HL-60 (cell line): ENCODE data around the gene CNDP1.

ENCODE experiments used
- DNase-seq, 2 experiments: peaks; one replicate each; pipeline ENCODE4 v3.0.0-alpha.2; 2010 to 2020; ENCODE audit warnings: low read depth in 1 of 2, low spot score in 1 of 2
- H3K27ac ChIP-seq: fragments of 250-450 bp; sonication (Bioruptor Pico); replicated peaks from 2 replicates; pipeline ENCODE4 v1.5.1; 2020; ENCODE audit warnings: mild to moderate bottlenecking, moderate library complexity
- H3K27me3 ChIP-seq: fragments of 250-450 bp; sonication (Bioruptor Pico); 2 replicates; pipeline ENCODE4 v1.5.1; 2021; ENCODE audit warnings: mild to moderate bottlenecking, moderate library complexity; ENCODE audit not compliant: insufficient read depth, poor library complexity, severe bottlenecking
- H3K4me3 ChIP-seq: replicated peaks from 2 replicates; pipeline ENCODE4 v1.5.1; 2011; ENCODE audit warnings: mild to moderate bottlenecking, control low read depth, low read length; ENCODE audit not compliant: insufficient read depth
- CTCF ChIP-seq: IDR thresholded peaks from one replicate; pipeline ENCODE4 v1.5.1; 2011; ENCODE audit warnings: low read length, control low read depth, inconsistent platforms; ENCODE audit not compliant: insufficient read depth
- GABPA ChIP-seq: IDR thresholded peaks from 2 replicates; pipeline ENCODE4 v1.6.1; 2012; ENCODE audit warnings: low read depth
- POLR2AphosphoS5 ChIP-seq: IDR thresholded peaks from 2 replicates; pipeline ENCODE4 v1.6.1; 2012; ENCODE audit warnings: low read depth
- REST ChIP-seq: IDR thresholded peaks from 2 replicates; pipeline ENCODE4 v1.6.1; 2012; ENCODE audit warnings: low read depth; ENCODE audit not compliant: insufficient replicate concordance
- SPI1 ChIP-seq: IDR thresholded peaks from 2 replicates; pipeline ENCODE4 v1.6.1; 2012; ENCODE audit warnings: low read depth, mild to moderate bottlenecking, borderline replicate concordance

Gene CNDP1

GRCh38 chr18:74521068-74521725 lies 13.1 kb upstream of the CNDP1 start:
- no peak for TF ChIP-seq REST
- no peak for TF ChIP-seq CTCF
- no peak for TF ChIP-seq GABPA
- H3K27me3 ChIP-seq: no peaks in the 10 kb centered on the region
- no peak overlapping the region for H3K27ac ChIP-seq
- no peak for DNase-seq
- H3K4me3 ChIP-seq: no peak overlapping the region

- DNase-seq: no peak
Observed at GRCh38 chr18:74522635-74523548, 11.4 kb upstream of the CNDP1 start.

More at GRCh38 chr18:74522635-74523548, 11.4 kb upstream of the CNDP1 start:
- Histone ChIP-seq H3K27ac (no peak overlapping the region), H3K4me3 (no peak overlapping the region), H3K27me3 (no peaks in the 10 kb centered on the region)
- TF ChIP-seq REST: no peak
- TF ChIP-seq POLR2AphosphoS5: no peak
- no peak for TF ChIP-seq CTCF
- no peak for TF ChIP-seq SPI1
- no peak for TF ChIP-seq GABPA
